ENCODE results near the gene PRKCB. TPM values are rescaled to one million over a fixed set of nuclear protein-coding genes. Genes with fewer than 3 reads are reported as not detected.

The PRKCB gene
- total and polyA plus RNA-seq, 2 donors (not counting 1 experiment from before 2014, with no cell fraction given) = 0.01 TPM; not detected in 1

DNA sequence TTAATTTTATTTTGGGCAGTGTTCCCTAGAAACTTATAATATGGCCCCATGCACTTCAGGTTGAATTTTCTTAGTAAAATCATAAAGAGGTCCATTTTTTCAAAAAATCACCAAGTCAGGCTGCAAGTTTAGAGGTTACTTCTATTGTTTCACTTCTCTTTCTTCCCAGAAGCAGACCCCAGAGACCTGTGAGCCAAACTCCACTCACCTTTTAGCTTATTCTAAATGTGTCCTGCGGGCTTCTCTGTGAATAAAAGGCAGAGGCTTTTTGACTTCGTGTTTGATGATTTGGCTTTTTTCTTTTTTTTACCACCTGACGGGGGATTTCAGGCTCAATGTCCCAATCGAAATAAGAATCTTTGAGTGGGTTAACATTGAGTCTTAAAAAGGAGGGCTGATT, 7.4 kb downstream of the PRKCB start:
- Histone ChIP-seq H3K36me3 (ENCODE audit: control insufficient read depth, insufficient read depth, low read length) (no peaks in the 10 kb centered on the region), H3K27me3 (ENCODE audit: control insufficient read depth, insufficient read depth, low read length) (no peaks in the 10 kb centered on the region), H4K20me1 (ENCODE audit: control insufficient read depth, extremely low read depth, insufficient read depth, low read length) (no peaks in the 10 kb centered on the region), H3K4me2 (ENCODE audit: extremely low read depth, insufficient read depth, low read length) (no peak overlapping the region), H3K4me3 (replicated peaks in 1 of 4; ENCODE audit: control extremely low read depth in 1 of 4, insufficient read depth in 1 of 4, low read depth in 3 of 4, low read length in 4 of 4) (no peak overlapping the region), H3K9me3 (ENCODE audit: control insufficient read depth, insufficient read depth, low read depth, low read length) (no peaks in the 10 kb centered on the region), H3K4me1 (ENCODE audit: control insufficient read depth, extremely low read depth, insufficient read depth, low read length) (no peaks in the 10 kb centered on the region), H3K27ac (ENCODE audit: insufficient read depth, low read length) (no peak overlapping the region), H3K9ac (ENCODE audit: insufficient read depth, low read length) (no peak overlapping the region), H3K79me2 (ENCODE audit: control insufficient read depth, insufficient read depth, low read length) (no peaks in the 10 kb centered on the region), H2AFZ (ENCODE audit: low read length) (no peak overlapping the region)
- DNase-seq (ENCODE audit: low read depth in 2 of 2) = no peak
- TF ChIP-seq EZH2 (IDR thresholded peaks at IDR 0.05; ENCODE audit: low read length, missing control alignments) = no peak
- TF ChIP-seq, protein P1, sequence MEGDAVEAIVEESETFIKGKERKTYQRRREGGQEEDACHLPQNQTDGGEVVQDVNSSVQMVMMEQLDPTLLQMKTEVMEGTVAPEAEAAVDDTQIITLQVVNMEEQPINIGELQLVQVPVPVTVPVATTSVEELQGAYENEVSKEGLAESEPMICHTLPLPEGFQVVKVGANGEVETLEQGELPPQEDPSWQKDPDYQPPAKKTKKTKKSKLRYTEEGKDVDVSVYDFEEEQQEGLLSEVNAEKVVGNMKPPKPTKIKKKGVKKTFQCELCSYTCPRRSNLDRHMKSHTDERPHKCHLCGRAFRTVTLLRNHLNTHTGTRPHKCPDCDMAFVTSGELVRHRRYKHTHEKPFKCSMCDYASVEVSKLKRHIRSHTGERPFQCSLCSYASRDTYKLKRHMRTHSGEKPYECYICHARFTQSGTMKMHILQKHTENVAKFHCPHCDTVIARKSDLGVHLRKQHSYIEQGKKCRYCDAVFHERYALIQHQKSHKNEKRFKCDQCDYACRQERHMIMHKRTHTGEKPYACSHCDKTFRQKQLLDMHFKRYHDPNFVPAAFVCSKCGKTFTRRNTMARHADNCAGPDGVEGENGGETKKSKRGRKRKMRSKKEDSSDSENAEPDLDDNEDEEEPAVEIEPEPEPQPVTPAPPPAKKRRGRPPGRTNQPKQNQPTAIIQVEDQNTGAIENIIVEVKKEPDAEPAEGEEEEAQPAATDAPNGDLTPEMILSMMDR (conservative IDR thresholded peaks at IDR 0.05 in 1 of 2, IDR thresholded peaks at IDR 0.05 in 1 of 2; ENCODE audit: low read depth in 1 of 2, low read length in 2 of 2) = no peak

DNA sequence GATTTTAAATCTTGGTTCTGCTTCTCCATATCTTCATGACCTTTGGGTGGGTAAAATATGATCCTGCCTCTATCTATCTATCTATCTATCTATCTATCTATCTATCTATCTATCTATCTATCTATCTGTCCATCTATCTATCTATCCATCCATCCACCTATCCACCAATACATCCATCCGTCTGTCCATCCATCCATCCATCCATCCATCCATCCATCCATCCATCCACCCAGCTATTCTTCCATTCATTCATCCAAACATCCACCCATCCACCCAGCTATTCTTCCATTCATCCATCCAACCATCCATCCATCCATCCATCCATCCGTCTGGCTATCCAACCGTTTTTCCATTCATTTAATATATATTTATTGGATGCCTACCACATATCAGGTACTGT, 11.5 kb downstream of the PRKCB start:
- H3K27ac ChIP-seq (ENCODE audit: insufficient read depth, low read length) = no peak overlapping the region
- H3K4me2 ChIP-seq (ENCODE audit: extremely low read depth, insufficient read depth, low read length) = no peak overlapping the region
- no peak overlapping the region for H2AFZ ChIP-seq (ENCODE audit: low read length)
- TF ChIP-seq, protein P1 (conservative IDR thresholded peaks at IDR 0.05 in 1 of 2, IDR thresholded peaks at IDR 0.05 in 1 of 2; ENCODE audit: low read depth in 1 of 2, low read length in 2 of 2) = no peak
- TF ChIP-seq EZH2 (IDR thresholded peaks at IDR 0.05; ENCODE audit: low read length, missing control alignments) = no peak
- H3K9me3 ChIP-seq (ENCODE audit: control insufficient read depth, insufficient read depth, low read depth, low read length) = no peaks in the 10 kb centered on the region
- no peaks in the 10 kb centered on the region for H3K79me2 ChIP-seq (ENCODE audit: control insufficient read depth, insufficient read depth, low read length)
- no peaks in the 10 kb centered on the region for H3K4me1 ChIP-seq (ENCODE audit: control insufficient read depth, extremely low read depth, insufficient read depth, low read length)
- no peaks in the 10 kb centered on the region for H4K20me1 ChIP-seq (ENCODE audit: control insufficient read depth, extremely low read depth, insufficient read depth, low read length)
- DNase-seq (ENCODE audit: low read depth in 2 of 2) = no peak
- H3K4me3 ChIP-seq (replicated peaks in 1 of 4; ENCODE audit: control extremely low read depth in 1 of 4, insufficient read depth in 1 of 4, low read depth in 3 of 4, low read length in 4 of 4) = no peak overlapping the region
- no peak overlapping the region for H3K9ac ChIP-seq (ENCODE audit: insufficient read depth, low read length)
- no peaks in the 10 kb centered on the region for H3K36me3 ChIP-seq (ENCODE audit: control insufficient read depth, insufficient read depth, low read length)
- H3K27me3 ChIP-seq (ENCODE audit: control insufficient read depth, insufficient read depth, low read length) = no peaks in the 10 kb centered on the region

DNA sequence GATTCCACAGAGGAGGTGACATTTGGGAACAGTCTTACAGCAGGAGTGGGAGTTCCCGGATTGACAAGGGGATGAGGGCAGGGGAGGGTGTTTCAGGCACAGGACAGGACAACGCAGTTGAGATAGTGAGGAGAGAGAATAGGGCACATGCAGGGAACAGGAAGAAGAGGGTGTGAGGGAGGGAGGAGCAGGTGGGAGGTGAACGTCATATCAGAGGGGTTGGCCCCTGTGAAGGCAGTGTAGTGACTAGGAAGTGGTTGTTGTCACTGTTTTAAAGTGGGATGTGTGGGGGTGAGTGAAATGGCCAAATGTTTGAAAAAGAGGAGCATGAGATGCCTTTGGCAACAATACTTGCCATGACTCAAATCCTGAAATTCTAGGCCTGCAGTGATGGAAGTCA, 12.2 kb downstream of the PRKCB start:
- no peaks in the 10 kb centered on the region for H3K79me2 ChIP-seq (ENCODE audit: control insufficient read depth, insufficient read depth, low read length)
- H4K20me1 ChIP-seq (ENCODE audit: control insufficient read depth, extremely low read depth, insufficient read depth, low read length) = no peaks in the 10 kb centered on the region
- no peaks in the 10 kb centered on the region for H3K27me3 ChIP-seq (ENCODE audit: control insufficient read depth, insufficient read depth, low read length)
- DNase-seq (ENCODE audit: low read depth in 2 of 2) = no peak
- H3K4me1 ChIP-seq (ENCODE audit: control insufficient read depth, extremely low read depth, insufficient read depth, low read length) = no peaks in the 10 kb centered on the region
- H3K9me3 ChIP-seq (ENCODE audit: control insufficient read depth, insufficient read depth, low read depth, low read length) = no peaks in the 10 kb centered on the region
- no peak overlapping the region for H3K27ac ChIP-seq (ENCODE audit: insufficient read depth, low read length)
- no peak overlapping the region for H3K4me3 ChIP-seq (replicated peaks in 1 of 4; ENCODE audit: control extremely low read depth in 1 of 4, insufficient read depth in 1 of 4, low read depth in 3 of 4, low read length in 4 of 4)
- H3K4me2 ChIP-seq (ENCODE audit: extremely low read depth, insufficient read depth, low read length) = no peak overlapping the region
- no peaks in the 10 kb centered on the region for H3K36me3 ChIP-seq (ENCODE audit: control insufficient read depth, insufficient read depth, low read length)
- no peak overlapping the region for H2AFZ ChIP-seq (ENCODE audit: low read length)
- TF ChIP-seq, protein P1 (conservative IDR thresholded peaks at IDR 0.05 in 1 of 2, IDR thresholded peaks at IDR 0.05 in 1 of 2; ENCODE audit: low read depth in 1 of 2, low read length in 2 of 2) = no peak
- TF ChIP-seq EZH2 (IDR thresholded peaks at IDR 0.05; ENCODE audit: low read length, missing control alignments) = no peak
- no peak overlapping the region for H3K9ac ChIP-seq (ENCODE audit: insufficient read depth, low read length)
